ENCODE data around the gene DAG1. TPM values are rescaled to one million over a fixed set of nuclear protein-coding genes. Genes with fewer than 3 reads are reported as not detected.

Gene DAG1
- total and polyA plus RNA-seq, 10 of the 15 experiments (the other 5 are each of a cell fraction or from before 2014, with no cell fraction given) = 0.33 to 16.3 (median 9.2) TPM

GRCh38 chr3:49530701-49531100 lies 60.6 kb downstream of the DAG1 start (continued):
- no peak for TF ChIP-seq SRF (IDR thresholded peaks at IDR 0.05; ENCODE audit: low read depth in 2 of 2, low read length in 2 of 2)
- no peak for TF ChIP-seq E2F8 (IDR thresholded peaks at IDR 0.05; ENCODE audit: low read depth, partially characterized antibody)
- TF ChIP-seq MLLT1 (IDR thresholded peaks at IDR 0.05) = no peak
- TF ChIP-seq PAX8 (IDR thresholded peaks at IDR 0.05) = no peak

DNA sequence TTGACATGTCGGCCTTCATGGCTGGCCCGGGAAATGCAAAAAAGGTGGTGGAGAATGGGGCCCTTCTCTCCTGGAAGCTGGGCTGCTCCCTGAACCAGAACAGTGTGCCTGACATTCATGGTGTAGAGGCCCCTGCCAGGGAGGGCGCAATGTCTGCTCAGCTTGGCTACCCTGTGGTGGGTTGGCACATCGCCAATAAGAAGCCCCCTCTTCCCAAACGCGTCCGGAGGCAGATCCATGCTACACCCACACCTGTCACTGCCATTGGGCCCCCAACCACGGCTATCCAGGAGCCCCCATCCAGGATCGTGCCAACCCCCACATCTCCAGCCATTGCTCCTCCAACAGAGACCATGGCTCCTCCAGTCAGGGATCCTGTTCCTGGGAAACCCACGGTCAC lies 61.2 kb downstream of the DAG1 start:
- Histone ChIP-seq H3K4me2 (ENCODE audit: control insufficient read depth, insufficient read depth) (no peak overlapping the region), H3K4me1 (ENCODE audit: control insufficient read depth, insufficient read depth, low read length) (no peaks in the 10 kb centered on the region), H3K4me3 (no peak overlapping the region), H3K9ac (ENCODE audit: control insufficient read depth, insufficient read depth, low read length) (no peak overlapping the region), H2AFZ (ENCODE audit: control insufficient read depth, low read depth, low read length) (no peak overlapping the region), H3K27me3 (replicated peaks in 1 of 2; ENCODE audit: control insufficient read depth in 2 of 2, insufficient read depth in 2 of 2, low read length in 1 of 2) (no peaks in the 10 kb centered on the region), H3K27ac (ENCODE audit: control insufficient read depth, insufficient read depth) (no peak overlapping the region), H3K36me3 (ENCODE audit: control insufficient read depth in 2 of 2, insufficient read depth in 2 of 2, low read length in 1 of 2) (peaks cover 3 to 19% of the 10 kb centered on the region in 2 experiments; a peak in 3 of 4 replicates), H4K20me1 (ENCODE audit: control insufficient read depth, insufficient read depth) (no peaks in the 10 kb centered on the region; the same call in 1 of the 2 replicates), H3K79me2 (ENCODE audit: control insufficient read depth, insufficient read depth, low read length) (no peaks in the 10 kb centered on the region), H3K9me3 (replicated peaks; ENCODE audit: control insufficient read depth, insufficient read depth, low read length) (no peaks in the 10 kb centered on the region)
- in situ Hi-C loops (cut with MboI) = loop anchor here (10.0 kb wide), 1 partner anchor 144 kb away; the partner anchor contains the start of gene APEH
- ATAC-seq (no peak), FAIRE-seq (no peak), DNase-seq (ENCODE audit: low read depth, low spot score) (no peak)
- intact Hi-C loops (cut with micrococcal nuclease; ENCODE audit: unreplicated experiment) = no loop called here
- BruUV-seq (replicated peaks) = no TSS peak
- SMC1A ChIA-PET (ENCODE audit: uncharacterized antibody, unreplicated experiment) = no interaction called here
- CTCF ChIA-PET = interaction anchor here (1.4 kb wide), 1 partner anchor 9 kb away, joined by 3 read pairs; no protein-coding TSS in a partner anchor
- WGBS (ENCODE audit: insufficient coverage, insufficient replicate concordance, low lambda C conversion rate, missing lambda C conversion rate) = 84% methylated on average over 10 of the region's 10 CpGs
- POLR2A ChIA-PET = no interaction called here
- RAD21 ChIA-PET (ENCODE audit: unreplicated experiment) = interaction anchor here (1.0 kb wide), 1 partner anchor 9 kb away, joined by 3 read pairs; no protein-coding TSS in a partner anchor
- no peak for TF ChIP-seq CREM (IDR thresholded peaks at IDR 0.05; ENCODE audit: low read depth)
- no peak for TF ChIP-seq ELK1 (IDR thresholded peaks at IDR 0.05; ENCODE audit: low read depth, low read length)
- TF ChIP-seq ASH2L (IDR thresholded peaks at IDR 0.05; ENCODE audit: borderline replicate concordance, low read depth) = no peak
- TF ChIP-seq, protein P1, sequence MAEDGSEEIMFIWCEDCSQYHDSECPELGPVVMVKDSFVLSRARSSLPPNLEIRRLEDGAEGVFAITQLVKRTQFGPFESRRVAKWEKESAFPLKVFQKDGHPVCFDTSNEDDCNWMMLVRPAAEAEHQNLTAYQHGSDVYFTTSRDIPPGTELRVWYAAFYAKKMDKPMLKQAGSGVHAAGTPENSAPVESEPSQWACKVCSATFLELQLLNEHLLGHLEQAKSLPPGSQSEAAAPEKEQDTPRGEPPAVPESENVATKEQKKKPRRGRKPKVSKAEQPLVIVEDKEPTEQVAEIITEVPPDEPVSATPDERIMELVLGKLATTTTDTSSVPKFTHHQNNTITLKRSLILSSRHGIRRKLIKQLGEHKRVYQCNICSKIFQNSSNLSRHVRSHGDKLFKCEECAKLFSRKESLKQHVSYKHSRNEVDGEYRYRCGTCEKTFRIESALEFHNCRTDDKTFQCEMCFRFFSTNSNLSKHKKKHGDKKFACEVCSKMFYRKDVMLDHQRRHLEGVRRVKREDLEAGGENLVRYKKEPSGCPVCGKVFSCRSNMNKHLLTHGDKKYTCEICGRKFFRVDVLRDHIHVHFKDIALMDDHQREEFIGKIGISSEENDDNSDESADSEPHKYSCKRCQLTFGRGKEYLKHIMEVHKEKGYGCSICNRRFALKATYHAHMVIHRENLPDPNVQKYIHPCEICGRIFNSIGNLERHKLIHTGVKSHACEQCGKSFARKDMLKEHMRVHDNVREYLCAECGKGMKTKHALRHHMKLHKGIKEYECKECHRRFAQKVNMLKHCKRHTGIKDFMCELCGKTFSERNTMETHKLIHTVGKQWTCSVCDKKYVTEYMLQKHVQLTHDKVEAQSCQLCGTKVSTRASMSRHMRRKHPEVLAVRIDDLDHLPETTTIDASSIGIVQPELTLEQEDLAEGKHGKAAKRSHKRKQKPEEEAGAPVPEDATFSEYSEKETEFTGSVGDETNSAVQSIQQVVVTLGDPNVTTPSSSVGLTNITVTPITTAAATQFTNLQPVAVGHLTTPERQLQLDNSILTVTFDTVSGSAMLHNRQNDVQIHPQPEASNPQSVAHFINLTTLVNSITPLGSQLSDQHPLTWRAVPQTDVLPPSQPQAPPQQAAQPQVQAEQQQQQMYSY (CRISPR knock-in tag; IDR thresholded peaks at IDR 0.05) = no peak
- no peak for TF ChIP-seq BCL11A (IDR thresholded peaks at IDR 0.05; ENCODE audit: low read depth, low read length)

All from GM12878 (cell line).